Measurements from ENCODE around the gene VPS11.

Gene VPS11

DNA sequence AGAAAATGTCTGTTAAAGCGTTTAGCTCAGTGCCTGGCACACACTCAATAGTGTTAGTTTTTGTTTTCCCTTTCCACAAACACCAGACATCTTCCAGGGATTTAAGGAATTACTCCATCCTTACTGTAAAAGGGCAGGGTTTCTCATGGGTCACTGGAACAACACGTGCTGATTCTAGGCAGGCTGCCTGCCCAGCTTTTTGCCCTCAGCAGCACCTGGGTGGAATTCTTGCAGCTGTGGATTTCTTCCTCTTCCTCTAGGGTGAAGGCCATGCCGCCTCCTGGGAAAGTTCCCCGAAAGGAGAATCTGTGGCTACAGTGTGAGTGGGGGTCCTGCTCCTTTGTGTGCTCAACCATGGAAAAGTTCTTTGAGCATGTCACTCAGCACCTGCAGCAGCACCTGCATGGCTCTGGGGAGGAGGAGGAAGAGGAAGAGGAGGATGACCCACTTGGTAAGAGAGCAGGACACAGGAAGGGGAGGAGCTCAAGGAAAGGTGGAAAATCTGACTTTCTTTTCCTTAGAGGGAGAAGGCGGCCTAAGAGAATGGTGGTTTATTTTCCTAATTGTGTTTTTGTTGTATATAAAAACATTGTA is 59.2 kb downstream of the VPS11 start:
- no peak for DNase-seq

DNA sequence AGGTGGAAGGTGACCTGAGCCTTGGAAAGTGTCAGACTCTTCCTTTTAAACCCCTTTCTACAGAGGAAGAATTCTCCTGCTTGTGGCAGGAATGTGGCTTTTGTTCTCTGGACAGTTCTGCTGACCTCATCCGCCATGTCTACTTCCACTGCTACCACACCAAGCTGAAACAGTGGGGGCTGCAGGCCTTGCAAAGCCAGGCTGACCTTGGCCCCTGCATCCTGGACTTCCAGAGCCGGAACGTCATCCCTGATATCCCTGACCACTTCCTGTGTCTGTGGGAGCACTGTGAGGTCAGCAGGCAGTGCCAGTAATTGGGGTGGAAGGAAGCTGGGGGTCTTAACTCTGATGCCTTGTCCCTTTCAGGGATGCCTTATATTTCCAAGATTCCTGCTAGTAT is 63.0 kb downstream of the VPS11 start:
- DNase-seq: no peak

Data from NCI-H1694 treated with DMSO at 0.1 percent for 48 hours (cell line).